Testis (tissue), 2 donors: ENCODE data around the gene REPIN1.

Experiments
- CTCF ChIP-seq, 3 experiments: fragments of 450-650 bp in 2 of 3; fragments of 200-600 bp in 1 of 3; sonication (generic) in 1 of 3; IDR thresholded peaks; one replicate each; pipeline ENCODE4 v1.5.1; 2016 to 2019; ENCODE audit warnings: antibody characterized with exemption in 3 of 3, mild to moderate bottlenecking in 2 of 3, moderate library complexity in 1 of 3
- POLR2A ChIP-seq: fragments of 450-650 bp; IDR thresholded peaks from one replicate; pipeline ENCODE4 v1.6.1; 2017; ENCODE audit warnings: antibody characterized with exemption, mild to moderate bottlenecking, moderate library complexity

GRCh38 chr7:150393325-150393724, 24.7 kb downstream of the REPIN1 start:
- TF ChIP-seq CTCF (IDR thresholded peaks at IDR 0.05) (no peak), POLR2A (no peak)
